Measurements from ENCODE around the gene NEK3.
"Not testable (repeated sequence)": the region's sequence is repeated elsewhere in the genome, so short reads cannot be mapped to it uniquely, and the experiment has no call there.

The NEK3 gene

DNA sequence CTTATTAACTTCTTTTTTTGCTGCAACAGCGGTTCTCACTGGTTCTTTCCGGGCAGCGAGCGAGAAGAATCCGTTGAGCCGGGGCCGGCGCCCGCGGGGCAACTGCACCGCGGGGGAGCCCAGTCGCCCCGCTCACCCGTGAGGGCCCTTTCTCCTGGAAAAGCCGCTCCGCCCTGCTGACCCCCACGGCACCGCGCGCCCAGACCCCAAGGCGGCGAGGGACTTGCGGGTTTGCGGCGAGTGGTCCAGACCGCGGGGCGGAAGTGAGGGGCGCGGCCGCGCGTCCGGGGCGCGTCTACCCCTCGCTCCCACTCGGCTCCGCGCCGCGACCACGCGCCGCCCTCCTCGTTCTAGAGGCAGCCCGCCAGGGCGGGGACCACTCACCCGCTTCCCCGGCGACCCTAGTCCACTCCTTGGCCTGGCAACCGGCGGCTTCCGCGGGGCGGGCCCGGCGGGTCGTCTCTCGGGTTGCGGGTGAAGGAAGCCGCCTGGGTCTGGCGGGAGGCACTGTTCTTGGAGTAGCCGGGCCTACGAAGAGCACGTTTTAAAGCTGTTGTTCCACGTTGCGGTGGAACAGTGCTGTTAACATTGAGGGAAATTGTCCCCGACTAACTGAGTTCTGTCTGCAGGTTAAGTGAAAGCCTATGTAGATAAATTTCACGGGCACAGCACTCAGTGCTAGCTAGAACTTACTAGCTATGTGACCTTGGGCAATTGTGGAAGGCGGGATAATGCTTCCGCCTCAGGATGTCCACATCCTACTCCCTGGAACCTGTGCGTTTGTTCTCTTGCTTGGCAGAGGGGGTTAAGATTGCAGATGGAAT, at the start of gene NEK3:
NEK3 (minus strand) TSS at position 439 of the 824 bp plus-strand sequence. CDS start 3,406 bp downstream, outside the sequence.
- DNase-seq, result peak; percentile 35

DNA sequence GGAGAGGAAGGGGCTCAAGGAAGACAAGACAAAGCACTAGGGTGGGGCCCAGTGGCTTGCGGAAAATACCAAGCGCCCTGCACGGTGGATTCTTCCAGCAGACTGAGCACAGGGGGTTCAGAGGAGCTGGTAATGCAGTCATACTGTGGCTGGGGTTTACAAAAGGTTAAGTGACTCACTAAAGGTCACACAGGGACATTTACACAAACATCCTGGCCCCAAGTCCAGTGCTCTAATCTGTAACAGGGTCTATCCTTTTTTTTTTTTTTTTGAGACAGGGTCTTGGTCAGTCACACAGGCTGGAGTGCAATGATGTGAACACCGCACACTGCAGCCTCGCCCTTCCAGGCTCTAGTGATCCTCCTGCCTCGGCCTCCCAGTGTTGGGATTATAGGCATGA, 49.0 kb upstream of the NEK3 start:
- DNase-seq, result not testable (repeated sequence)

- not testable (repeated sequence) for DNase-seq
These were observed 48.5 kb upstream of the NEK3 start for GRCh38 chr13:52207896-52208295.

DNA sequence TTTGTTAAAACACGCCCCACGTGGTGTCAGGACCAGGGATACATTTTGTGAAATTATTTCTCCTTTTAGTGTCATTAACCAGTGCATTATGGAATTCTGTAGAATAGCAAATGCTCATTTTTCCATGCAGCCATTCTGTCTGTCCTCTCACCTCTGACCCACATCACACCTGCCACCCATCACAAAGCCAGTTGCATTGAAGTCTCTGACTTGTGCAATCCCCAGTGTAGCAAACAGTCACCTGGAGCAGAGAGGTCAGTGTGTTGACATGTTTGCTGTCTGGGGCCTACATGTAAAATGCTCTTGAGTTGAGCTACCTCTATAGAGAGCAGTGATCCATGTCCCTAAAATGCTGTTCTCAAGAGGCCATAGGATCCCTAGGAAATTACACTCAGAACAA, 47.9 kb upstream of the NEK3 start:
- DNase-seq, result not testable (repeated sequence)

- DNase-seq, result not testable (repeated sequence)
These were observed 45.1 kb upstream of the NEK3 start for GRCh38 chr13:52204546-52204945.

- DNase-seq, result peak; percentile 87
These were observed 44.5 kb upstream of the NEK3 start for GRCh38 chr13:52203864-52204263.

DNA sequence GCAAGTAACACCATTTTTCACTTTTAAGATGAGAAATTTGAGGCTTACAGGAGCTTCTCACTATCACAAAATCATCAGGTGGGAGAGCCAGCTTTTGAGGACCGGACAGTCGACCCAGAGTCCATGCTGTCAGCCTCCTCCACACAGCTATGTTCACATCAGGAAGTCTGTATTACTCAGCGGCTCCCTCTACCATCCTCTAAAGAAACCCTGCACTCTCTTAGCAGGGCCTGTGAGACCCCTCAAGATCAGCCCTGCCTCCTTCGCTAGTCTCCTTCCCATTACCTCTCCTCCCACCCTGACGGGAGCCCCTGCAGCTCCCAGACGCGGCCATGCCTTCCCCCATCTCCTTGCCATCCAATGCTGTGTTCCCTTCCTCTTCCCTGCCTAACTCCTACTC, 43.1 kb upstream of the NEK3 start:
- not testable (repeated sequence) for DNase-seq

DNA sequence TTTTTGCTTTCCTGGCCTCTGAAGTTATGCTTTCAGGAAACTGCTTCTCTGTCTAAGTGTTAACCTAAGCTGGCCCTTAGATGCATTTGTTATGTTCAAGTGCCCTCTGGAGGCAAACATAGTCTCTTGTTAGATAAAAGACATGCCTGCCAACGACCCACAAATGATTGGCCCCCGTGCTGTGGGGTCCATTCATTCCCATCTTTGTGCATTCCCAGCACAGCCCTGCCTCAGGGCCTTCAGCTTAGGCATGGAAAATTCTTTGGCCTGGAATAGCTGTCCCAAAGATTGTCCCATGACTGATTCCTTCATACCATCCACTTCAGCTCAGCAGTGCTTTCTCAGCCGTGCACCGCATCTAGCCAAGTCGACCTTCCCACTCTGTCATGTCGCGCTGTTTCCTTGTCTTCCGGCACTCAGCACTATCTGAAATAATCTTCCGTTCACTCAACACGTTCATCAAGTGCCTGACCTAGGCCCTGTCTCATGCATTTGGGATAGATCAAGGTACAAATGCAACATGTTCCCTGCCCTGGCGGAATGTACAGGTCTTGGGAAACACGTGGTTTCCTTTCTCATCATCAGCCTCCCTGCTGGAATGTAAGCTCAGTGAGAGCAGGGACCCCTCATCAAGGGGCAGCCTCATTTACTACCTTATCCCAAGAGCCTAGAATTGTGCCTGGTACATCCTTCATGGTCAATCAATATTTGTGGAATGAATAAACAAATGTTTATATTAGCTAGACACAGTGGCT, 42.2 kb upstream of the NEK3 start:
- peak; percentile 46 for DNase-seq

- DNase-seq, result peak; percentile 74
These were observed 36.0 kb upstream of the NEK3 start for GRCh38 chr13:52195401-52195837.

- peak; percentile 84 for DNase-seq
These were observed 34.9 kb upstream of the NEK3 start for GRCh38 chr13:52194184-52194868.

- DNase-seq, result not testable (repeated sequence)
These were observed 34.3 kb upstream of the NEK3 start for GRCh38 chr13:52193587-52194183.

GRCh38 chr13:52187424-52188187, 28.2 kb upstream of the NEK3 start:
- not testable (repeated sequence) for DNase-seq

DNA sequence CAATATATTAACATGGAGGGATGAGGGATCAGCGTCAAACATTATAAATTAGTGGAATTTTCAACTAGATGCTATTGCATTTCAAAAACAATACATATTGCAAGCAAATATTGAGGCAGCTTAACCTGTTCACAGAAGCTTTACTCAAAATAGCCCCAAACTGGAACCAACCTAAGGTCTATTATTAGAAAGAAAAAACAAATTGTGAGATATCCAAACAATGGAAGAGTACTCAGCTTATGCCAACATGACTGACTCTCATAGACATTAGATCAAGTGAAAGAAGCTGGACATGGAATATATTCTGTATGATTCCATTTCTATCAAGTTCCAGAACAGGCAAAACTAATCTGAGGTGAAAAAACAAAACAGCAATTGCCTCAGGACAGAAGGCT, 27.6 kb upstream of the NEK3 start:
- no peak for DNase-seq

- DNase-seq, result not testable (repeated sequence)
These were observed 22.0 kb upstream of the NEK3 start for GRCh38 chr13:52181316-52181954.

DNA sequence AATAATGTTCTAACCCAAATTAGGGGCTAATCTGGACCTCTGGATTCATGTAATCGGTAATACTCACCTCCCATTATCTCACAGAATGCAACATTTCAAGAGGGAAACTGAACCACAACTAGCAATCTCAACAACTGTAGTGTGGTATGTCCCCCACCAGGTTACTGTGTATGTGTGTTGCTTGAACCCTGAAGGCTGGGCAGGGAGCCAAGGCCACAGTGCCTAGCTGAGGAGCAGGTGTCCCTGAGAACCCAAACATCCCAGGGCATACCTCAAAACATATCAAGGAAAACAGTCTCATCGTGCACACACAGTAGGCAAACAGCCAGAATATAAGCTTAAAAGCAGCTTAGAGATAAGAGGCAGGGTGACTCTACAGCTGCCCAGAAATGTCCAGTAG, 20.5 kb upstream of the NEK3 start:
- DNase-seq, result no peak

GRCh38 chr13:52177276-52177675, 17.9 kb upstream of the NEK3 start:
- DNase-seq, result no peak

GRCh38 chr13:52173970-52174369, 14.6 kb upstream of the NEK3 start:
- DNase-seq, result peak; percentile 56

GRCh38 chr13:52173373-52173772, 14.0 kb upstream of the NEK3 start:
- no peak for DNase-seq

- DNase-seq, result not testable (repeated sequence)
These were observed 12.3 kb upstream of the NEK3 start for GRCh38 chr13:52171686-52172085.

- DNase-seq, result not testable (repeated sequence)
These were observed 11.5 kb upstream of the NEK3 start for GRCh38 chr13:52170828-52171391.

GRCh38 chr13:52169839-52170238, 10.4 kb upstream of the NEK3 start:
- DNase-seq, result no peak
